ENCODE measurements around the gene PTGDR2.

DNA sequence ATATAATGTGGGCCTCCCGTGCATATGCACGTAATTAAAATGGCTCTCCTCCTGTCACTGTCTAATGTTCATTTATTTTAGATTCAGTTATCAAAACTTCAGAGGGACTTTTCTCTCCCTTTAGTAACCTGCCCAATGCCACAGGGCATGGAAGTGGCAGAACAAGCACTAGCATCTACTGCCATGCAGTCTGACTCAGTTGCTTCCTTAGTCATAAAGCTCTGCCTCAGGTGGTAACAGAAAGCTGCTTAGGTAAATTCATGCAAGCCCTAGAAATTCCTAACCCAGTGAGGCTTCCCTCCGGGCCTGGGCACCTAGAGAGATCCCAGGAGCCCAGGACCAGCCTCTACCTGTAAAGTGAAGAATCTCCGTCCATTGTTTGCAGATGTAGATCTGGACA is 41.7 kb upstream of the PTGDR2 start:
- TF ChIP-seq, protein P1, sequence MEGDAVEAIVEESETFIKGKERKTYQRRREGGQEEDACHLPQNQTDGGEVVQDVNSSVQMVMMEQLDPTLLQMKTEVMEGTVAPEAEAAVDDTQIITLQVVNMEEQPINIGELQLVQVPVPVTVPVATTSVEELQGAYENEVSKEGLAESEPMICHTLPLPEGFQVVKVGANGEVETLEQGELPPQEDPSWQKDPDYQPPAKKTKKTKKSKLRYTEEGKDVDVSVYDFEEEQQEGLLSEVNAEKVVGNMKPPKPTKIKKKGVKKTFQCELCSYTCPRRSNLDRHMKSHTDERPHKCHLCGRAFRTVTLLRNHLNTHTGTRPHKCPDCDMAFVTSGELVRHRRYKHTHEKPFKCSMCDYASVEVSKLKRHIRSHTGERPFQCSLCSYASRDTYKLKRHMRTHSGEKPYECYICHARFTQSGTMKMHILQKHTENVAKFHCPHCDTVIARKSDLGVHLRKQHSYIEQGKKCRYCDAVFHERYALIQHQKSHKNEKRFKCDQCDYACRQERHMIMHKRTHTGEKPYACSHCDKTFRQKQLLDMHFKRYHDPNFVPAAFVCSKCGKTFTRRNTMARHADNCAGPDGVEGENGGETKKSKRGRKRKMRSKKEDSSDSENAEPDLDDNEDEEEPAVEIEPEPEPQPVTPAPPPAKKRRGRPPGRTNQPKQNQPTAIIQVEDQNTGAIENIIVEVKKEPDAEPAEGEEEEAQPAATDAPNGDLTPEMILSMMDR (IDR thresholded peaks at IDR 0.05): no peak
- TF ChIP-seq POLR2A (IDR thresholded peaks at IDR 0.05): no peak

Data from ovary (tissue), 3 donors.